AG04449 (cell line): ENCODE data around the gene DDX1.

Experiments used
- CTCF ChIA-PET: fragments of 350-600 bp; formaldehyde crosslinking; extraction: SDS; loops from one replicate; lab custom pipeline; 2021; ENCODE audit warnings: antibody characterized with exemption; lab: Yijun Ruan, JAX
- POLR2A ChIA-PET: fragments of 400-600, 350-600 bp; formaldehyde crosslinking; extraction: SDS; loops from one replicate; lab custom pipeline; 2020; ENCODE audit warnings: antibody characterized with exemption, inconsistent platforms; lab: Yijun Ruan, JAX
- DNase-seq: peaks from one replicate; pipeline ENCODE4 v3.0.0-alpha.2; 2010; ENCODE audit warnings: low read depth, low spot score
- H3K4me3 ChIP-seq: 2 replicates; pipeline ENCODE4 v1.5.1; 2011; ENCODE audit warnings: low read depth, mild to moderate bottlenecking, control low read depth, low read length
- TF ChIP-seq, protein P1 (sequence below): IDR thresholded peaks from one replicate; pipeline ENCODE4 v1.5.1; 2011; ENCODE audit warnings: mild to moderate bottlenecking, moderate library complexity, low read length, control low read depth, inconsistent platforms; ENCODE audit not compliant: insufficient read depth; ENCODE audit errors: missing control alignments

DDX1 gene

DNA sequence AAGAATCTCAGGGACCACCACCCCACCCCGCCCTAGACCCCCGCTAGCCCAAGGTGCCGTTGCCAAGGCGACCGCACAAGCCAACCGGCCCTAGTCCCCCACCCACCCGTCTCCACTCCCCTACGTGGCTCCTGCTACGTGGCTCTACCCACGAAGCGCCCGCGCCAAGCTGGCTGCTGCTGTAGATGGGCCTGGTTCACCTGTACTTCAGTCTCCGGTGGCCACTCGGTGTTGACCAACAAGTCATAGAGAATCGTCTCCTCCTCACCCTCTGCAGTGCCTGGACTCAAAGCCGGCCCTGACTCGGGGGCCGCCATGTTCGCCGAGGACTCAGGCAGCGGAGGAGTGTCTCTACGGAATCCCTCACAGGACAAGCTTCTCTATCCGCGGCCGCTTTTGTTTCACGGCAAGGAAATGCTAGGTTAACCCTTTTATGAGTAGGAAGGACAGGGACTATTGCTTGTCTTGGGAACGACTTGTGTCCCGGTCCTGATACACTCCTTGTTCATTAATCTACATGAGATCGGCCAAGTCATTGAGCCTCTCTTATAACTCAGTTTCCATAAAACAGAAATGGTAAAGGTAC lies 30.6 kb upstream of the DDX1 start, which contains the start of gene NBAS:
NBAS (minus strand) TSS at position 347 of the 586 bp plus-strand sequence; CDS start at position 317, 30 bp downstream.
- TF ChIP-seq, protein P1, sequence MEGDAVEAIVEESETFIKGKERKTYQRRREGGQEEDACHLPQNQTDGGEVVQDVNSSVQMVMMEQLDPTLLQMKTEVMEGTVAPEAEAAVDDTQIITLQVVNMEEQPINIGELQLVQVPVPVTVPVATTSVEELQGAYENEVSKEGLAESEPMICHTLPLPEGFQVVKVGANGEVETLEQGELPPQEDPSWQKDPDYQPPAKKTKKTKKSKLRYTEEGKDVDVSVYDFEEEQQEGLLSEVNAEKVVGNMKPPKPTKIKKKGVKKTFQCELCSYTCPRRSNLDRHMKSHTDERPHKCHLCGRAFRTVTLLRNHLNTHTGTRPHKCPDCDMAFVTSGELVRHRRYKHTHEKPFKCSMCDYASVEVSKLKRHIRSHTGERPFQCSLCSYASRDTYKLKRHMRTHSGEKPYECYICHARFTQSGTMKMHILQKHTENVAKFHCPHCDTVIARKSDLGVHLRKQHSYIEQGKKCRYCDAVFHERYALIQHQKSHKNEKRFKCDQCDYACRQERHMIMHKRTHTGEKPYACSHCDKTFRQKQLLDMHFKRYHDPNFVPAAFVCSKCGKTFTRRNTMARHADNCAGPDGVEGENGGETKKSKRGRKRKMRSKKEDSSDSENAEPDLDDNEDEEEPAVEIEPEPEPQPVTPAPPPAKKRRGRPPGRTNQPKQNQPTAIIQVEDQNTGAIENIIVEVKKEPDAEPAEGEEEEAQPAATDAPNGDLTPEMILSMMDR, result no peak
- CTCF ChIA-PET, result interaction anchor here (1.1 to 9.6 kb wide), 3 partner anchors 17 to 382 kb away, joined by 3 to 111 read pairs (median 5); no protein-coding TSS in a partner anchor
- POLR2A ChIA-PET, result interaction anchor here (1.0 kb wide), 1 partner anchor 8 kb away, joined by 3 read pairs; no protein-coding TSS in a partner anchor
- peak within 1 kb of the TSS; percentile 94 for H3K4me3 ChIP-seq
- DNase-seq, result peak; percentile 41

DNA sequence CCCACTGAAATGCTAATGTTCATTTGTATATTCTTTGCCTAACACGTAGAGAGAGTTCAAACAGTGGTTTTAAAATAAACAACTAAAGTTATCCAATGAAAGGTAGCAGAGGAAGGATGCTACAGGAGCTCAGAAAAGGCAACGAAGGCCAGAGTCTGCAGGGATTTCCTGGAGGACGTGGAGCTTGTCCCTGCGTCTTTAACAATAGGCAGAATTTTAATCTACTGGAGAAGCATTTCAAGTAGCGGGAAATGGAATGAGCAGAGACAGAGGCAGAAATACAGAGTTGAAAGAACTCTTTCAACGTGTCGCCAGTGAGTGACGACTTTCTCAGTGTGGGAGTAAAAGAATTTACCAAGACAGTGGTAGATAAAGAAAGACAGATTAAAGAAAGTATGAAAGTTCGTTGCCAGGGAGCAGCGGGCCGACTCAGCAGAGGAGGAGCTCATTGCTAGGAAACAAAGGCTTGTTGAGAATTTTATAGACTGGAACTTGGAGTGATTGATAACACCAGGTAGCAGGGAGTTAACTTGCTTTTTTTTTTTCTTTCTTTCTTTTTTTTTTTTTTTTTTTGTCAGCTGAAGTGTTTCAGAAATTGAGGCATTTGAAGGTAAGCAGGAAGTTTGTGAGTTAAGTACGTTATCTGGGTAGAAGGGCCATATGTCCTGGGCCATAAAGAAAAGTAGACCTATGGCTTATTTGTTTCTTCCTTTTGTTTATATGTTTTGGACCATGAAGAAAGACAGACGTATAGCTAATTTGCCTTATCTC lies 29.9 kb upstream of the DDX1 start:
- POLR2A ChIA-PET, result interaction anchor here (1.0 kb wide), 1 partner anchor 9 kb away, joined by 3 read pairs; no protein-coding TSS in a partner anchor
- no peak for DNase-seq

DNA sequence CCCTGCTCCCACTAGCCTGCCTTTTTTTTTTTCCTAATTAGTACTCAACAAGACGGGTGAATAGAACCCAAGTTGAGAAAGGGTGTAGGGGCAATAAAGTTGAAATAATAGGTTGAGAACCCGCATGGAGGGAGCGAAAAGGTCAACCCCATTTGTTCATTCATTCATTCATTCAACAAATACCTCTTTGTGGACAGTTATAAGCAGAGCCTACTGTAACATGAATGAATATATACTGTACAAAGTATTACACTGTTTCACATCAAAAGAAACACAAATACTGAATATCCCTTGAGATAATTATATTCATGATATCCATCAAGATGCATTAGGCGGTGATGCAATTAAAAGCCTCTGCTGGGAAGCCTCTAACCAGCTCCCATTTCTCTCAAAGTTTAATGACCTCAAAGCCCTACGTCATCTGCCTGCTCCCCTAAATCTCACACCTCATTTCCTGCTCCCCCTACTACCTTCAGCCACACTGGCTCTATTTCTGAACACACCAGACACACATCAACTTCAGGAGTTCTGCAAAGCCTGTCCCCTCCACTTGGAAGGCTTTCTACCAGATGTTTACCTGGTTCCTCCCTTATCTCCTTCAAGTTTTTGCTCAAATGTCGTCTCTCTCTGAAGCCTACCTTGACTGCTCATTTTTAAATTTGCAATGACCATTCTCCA lies 29.2 kb upstream of the DDX1 start:
- DNase-seq, result no peak
- no peak overlapping the region for H3K4me3 ChIP-seq
- ChIA-PET POLR2A (interaction anchor here (1.0 kb wide), 1 partner anchor 9 kb away, joined by 3 read pairs; no protein-coding TSS in a partner anchor), CTCF (interaction anchor here (1.4 to 9.6 kb wide), 2 partner anchors 15 to 384 kb away, joined by 3 to 111 read pairs; no protein-coding TSS in a partner anchor)
- TF ChIP-seq, protein P1, result no peak

More for the DNA sequence above, 29.9 kb upstream of the DDX1 start:
- TF ChIP-seq, protein P1, result no peak
- CTCF ChIA-PET, result interaction anchor here (1.1 to 9.6 kb wide), 3 partner anchors 16 to 383 kb away, joined by 3 to 111 read pairs (median 5); no protein-coding TSS in a partner anchor
- peak overlapping the region; percentile 94 for H3K4me3 ChIP-seq

DNA sequence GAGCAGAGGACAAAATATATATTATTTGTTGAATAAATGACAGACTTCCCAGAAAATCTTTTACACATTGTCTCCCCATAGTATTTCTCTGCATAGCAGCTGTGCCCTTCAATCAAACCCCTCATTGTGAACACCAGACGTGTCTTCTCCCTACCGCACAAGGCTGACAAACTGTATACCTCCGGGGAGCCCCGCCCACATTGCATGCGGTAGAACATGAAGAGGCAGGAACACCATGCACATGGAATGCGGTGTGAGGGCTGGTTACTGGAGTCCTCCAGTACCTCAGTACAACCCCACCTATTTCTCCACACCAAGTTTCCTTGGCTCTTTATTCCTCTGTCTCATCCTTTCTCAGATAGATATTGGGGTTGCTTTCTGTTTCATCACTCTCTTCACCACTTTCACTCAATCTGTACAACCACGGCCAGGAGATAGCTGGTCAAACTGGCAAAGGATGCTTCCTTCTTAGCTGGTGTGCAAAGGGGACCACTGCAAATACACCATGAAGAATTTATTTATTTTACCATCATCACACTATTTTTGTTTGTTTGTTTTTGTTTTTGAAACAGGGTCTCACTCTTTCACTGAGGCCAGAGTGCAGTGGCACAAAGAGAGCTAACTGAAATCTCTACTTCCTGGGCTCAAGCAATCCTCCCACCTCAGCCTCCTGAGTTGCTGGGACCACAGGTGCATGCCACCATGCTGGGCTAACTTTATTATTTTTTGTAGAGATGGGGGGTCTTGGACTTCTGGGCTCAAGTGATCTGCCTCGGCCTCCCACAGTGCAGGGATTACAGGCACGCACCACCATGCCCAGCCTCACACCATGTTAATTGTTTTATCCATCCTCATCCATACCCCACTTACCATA lies 28.2 kb upstream of the DDX1 start:
- no peak overlapping the region for H3K4me3 ChIP-seq
- ChIA-PET POLR2A (no interaction called here), CTCF (interaction anchor here (9.6 kb wide), 1 partner anchor 14 kb away, joined by 111 read pairs; no protein-coding TSS in a partner anchor)
- TF ChIP-seq, protein P1, result no peak
- no peak for DNase-seq

GRCh38 chr2:15565392-15565791 lies 26.3 kb upstream of the DDX1 start:
- no peak for DNase-seq
- ChIA-PET POLR2A (no interaction called here), CTCF (interaction anchor here (9.6 kb wide), 1 partner anchor 12 kb away, joined by 111 read pairs; no protein-coding TSS in a partner anchor)
- TF ChIP-seq, protein P1, result no peak
- H3K4me3 ChIP-seq, result no peak overlapping the region
